HG03521 (cell line): ENCODE results near the gene PKLR.
A peak's percentile ranks its signal among the peaks of the same experiment; 100 is the strongest.
"Not testable (repeated sequence)": the region's sequence is repeated elsewhere in the genome, so short reads cannot be mapped to it uniquely, and the experiment has no call there.

Source experiments
- ATAC-seq: cut with Tn5 transposase; IDR thresholded peaks from one replicate; pipeline ENCODE4 v1.9.1; 2021; ENCODE audit warnings: mild to moderate bottlenecking, moderate library complexity; ENCODE audit not compliant: unreplicated experiment

Gene PKLR

DNA sequence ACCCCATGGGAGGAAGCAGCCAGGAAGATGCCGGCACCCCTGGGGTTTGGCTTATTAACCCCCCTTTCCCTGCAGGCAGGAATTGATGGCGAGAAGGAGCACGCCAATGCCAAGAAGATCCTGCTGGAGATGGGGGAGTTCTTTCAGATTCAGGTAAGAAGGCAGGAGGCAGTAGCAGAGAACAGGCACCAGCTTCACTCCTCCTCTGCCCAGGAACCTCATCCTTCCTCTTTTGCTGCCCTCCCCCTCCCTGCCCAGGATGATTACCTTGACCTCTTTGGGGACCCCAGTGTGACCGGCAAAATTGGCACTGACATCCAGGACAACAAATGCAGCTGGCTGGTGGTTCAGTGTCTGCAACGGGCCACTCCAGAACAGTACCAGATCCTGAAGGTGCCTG lies 18.3 kb upstream of the PKLR start:
- no peak for ATAC-seq

DNA sequence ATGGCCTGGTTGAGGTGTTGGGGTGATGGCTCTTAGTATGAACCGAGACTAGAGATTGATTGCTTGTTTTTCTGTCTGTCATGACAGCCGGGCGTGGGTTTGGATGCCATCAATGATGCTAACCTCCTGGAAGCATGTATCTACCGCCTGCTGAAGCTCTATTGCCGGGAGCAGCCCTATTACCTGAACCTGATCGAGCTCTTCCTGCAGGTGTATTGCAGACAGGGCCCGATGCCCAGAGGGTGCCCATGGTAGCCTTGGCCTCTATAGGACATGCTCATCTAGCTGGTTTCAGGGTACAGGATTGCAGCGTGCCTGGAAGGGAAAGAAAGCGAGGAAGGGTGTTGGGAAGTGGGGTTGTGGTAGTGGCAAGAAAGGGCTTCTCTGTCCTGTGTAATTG lies 16.8 kb upstream of the PKLR start:
- ATAC-seq, result no peak

DNA sequence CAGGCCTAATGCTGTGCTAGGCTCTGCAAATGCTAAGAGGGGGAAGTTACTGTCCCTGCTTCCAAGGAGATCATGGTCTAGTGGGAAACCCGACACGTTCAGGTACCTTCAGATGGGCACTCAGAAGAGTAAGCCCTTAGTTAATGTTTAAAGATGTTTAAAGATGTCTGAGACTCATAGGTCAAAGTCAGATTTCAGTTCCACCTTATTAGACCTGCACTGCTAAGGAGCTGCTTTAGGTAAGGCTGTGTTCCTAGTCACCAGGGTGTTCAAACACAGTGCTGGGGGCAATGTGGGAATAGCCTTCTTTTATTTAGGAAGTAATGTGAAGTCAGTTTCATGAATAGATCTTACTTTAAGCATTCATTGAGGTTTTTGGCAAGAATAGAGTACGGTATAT lies 15.7 kb upstream of the PKLR start:
- no peak for ATAC-seq

DNA sequence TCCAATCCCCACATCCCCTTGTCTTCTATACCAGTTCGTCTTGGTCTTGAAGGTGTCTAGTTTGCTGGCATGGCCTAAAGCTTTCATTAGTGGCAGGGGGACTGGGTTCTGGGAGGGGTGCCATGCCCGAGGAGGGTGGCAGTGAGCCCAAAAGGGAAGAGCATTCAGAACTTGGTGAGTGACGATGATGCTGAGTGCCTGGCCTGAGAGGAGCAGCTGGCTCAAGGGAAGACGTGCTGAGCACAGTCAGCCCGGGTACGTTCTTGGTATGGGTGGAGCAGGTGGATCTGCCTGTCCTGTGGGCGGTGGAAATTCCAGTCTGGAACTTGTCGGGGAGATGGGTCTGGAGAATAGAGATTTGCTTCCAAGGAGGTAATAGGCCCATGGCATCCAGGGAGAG lies 12.0 kb upstream of the PKLR start:
- no peak for ATAC-seq

DNA sequence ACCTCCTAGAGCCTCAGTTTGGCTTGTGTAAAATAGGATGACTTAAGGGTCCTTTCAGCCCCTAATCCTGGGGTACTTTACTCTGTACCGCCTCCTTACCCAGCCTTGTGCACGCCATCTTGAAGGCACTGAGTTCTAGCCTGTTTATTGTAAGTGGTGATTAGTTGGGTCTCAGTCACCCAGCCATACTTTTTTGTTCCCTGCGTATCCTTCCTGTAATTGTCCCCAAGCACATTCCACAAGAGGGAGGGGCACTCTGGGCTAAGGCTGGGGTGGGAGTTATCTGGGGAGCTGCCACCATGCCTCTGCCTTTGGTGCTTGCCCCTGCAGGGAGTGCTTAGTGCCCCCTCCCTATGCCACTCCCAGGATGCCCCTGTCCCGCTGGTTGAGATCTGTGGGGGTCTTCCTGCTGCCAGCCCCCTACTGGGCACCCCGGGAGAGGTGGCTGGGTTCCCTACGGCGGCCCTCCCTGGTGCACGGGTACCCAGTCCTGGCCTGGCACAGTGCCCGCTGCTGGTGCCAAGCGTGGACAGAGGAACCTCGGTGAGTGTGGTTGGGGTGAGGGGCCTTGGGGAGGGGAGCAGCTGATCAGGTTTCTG lies 8.3 kb upstream of the PKLR start:
- ATAC-seq, result no peak

DNA sequence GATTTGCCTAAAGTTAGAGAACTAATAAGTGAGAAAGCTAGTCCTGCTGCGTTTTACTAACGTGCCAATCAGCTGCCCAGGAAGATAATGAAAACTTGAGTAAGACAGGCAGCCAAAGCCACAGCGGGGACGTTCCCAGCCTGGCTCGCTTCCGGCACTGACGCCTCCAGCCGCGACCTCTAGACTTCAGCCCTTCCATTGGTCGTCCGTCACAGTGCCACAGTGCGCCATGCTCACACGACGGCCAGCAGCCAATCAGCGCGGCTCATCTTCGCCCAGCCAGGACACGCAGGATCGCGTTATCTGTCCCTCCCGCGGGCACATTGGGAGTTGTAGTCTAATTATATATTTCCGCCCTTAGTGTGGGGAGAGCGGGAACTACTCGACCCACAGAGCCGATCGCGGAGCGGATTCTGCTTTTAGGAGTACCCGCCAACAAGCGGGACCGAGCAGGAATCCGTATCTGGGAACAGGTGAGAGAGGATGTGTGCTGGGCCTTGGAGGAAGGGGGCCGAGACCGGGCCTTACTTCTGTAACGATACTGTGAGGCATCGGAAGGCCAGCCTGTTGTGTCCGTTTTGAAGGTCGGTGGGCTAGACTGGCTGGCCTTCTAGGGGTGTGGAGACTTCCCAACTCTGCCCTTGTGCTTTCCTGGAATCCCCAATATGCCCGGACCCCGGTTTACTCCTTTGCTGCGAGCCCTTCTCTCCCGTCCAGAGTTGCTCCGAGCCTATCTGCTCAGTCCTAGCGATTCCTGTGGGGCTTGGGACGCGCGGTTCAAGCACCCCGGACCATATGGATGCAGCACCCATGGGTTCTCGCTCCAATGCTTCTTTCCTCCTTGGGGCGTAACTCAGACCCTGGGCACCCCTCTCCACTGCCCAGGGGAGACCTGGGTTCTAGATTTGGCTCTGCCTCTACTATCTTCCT lies 7.5 kb upstream of the PKLR start, which contains the start of gene FDPS:
FDPS (plus strand) TSS at position 374 of the 930 bp plus-strand sequence. CDS start 924 bp downstream, outside the sequence.
- peak; percentile 96 for ATAC-seq

DNA sequence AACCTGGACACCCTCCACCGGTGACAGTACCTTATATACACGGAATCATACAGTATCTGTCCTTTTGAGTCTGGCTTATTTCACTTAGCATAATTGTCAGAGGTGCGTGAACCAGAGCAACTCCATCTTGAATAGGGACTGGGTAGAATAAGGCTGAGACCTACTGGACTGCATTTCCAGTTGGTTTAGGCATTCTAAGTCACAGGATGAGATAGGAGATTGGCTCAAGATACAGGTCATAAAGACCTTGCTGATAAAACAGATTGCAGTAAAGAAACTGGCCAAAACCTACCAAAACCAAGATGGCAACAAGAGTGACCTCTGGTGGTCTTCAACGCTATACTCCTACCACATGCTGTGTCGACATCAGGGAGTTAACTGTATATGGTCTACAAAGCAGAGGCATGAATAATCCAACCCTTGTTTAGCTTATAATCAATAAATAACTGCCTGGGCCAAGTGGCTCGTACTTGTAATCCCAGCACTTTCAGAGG lies 6.1 kb upstream of the PKLR start:
- ATAC-seq, result no peak

DNA sequence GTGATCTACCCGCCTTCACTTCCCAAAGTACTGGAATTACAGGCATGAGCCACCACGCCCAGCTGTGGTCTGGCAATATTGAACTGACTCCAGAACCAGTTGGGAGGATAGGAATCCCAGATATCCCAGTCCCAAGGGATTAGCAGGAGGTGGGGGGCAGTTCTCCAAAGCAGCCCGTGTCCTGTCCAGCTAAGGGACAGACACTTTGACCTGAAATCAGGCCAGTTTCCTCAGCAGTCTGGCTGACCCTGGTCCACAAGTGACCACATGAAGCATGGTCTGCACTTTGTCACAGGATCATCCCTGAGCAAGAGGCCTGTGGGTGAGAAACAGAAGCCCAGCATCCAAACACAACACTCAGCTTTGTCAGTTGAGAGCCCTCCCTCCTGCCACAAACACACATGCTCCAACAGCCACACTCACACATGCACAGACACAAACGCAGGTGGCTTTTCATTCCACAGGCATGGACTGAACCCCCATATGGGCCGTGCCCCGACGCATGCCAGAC lies 4.7 kb upstream of the PKLR start:
- no peak for ATAC-seq

DNA sequence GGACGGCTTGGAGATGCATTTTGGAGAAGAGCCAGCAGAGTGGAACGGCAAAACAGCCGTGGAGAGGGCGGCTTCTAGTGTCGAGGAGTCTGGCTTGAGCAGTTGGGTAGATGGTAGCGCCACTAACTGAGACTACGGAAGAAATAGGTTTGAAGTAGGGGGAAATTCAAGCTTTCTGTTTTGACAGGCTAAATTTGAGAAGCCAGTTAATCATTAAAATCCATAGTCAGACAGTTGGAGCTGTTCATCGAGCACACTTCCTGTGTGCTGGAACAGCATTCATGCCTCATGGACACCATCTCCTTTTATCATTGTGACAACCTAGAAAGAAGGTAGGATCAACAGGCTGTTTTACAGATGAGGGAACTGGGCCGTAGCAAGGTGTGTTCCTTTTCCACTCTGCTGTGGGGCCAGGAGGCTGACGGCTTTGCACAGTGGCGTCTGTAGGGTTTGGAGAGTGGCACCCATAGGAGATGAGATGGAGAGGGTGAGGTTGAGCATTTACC lies 3.4 kb upstream of the PKLR start:
- no peak for ATAC-seq

DNA sequence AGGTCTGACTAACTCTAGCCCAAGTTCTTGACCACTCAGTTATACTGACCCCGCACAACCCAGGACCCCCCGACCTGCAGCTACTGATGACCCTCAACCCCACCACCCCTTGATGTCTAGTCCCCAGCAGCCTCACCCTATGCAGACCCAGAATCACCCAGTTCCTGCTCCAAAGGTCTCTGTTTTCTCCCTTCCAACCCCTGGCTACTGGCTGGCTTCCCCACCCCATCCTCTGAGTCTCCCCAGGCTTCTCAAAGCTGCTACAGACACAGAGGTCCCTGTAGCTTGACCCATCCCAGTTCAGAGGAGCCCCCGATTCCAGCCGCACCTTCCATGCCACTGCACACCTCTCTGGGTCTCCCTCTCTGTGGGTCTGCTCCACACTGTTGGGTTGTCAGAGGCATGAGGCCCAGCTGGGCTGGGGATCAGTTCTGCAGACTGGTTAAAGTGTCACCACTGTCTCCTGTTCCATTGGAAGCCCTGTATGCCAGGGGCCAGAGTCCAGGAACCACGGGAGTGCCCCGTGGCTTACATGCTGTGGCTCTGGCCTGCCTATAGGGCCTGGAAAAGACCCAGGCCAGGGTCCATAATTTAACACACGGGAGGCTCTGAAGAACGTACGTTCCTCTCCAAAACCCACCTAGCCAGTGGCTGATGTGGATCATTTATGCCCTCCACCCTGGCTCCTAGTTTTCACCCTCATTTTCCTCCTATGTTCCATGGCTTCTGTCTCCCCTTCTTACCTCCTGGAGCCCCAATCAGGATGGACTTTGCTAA lies 497 bp downstream of the PKLR start:
- no peak for ATAC-seq

DNA sequence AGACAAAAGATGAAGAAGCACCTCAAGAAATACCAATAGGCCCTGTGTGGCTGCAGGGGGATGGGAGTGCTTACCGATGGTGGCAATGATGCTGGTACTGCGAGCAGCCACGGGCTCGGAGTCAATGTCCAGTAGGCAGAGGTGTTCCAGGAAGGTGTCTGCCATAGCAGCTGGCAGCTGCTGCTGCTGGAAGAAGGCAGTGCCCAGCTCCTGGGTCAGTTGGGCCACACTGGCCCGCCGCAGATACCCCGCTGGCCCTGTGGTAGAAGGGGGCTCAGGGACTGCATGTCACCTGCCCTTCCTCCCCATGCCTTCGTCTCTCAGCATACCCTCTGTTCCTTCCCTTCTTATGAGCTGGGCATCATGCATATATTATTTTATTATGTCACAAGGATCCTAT lies 1.2 kb downstream of the PKLR start:
- no peak for ATAC-seq

DNA sequence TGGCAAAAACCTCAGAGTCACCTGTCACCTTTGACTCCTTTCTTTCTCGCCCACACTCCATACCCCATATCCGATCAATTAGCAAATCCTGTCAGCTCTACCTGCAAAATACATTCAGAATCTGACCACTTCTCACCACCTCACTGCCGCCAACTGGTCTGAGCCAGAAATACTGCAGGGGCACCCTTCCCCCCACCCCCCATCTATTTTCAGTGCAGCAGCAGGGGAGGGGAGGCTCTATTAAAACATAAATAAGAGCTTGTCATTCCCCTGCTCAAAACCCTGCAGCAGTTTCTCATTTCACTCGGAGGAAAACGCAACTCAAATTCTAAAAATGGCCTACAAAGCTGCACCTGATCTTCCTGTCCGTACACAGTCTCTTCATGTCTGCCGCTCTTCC lies 3.9 kb downstream of the PKLR start:
- ATAC-seq, result no peak

DNA sequence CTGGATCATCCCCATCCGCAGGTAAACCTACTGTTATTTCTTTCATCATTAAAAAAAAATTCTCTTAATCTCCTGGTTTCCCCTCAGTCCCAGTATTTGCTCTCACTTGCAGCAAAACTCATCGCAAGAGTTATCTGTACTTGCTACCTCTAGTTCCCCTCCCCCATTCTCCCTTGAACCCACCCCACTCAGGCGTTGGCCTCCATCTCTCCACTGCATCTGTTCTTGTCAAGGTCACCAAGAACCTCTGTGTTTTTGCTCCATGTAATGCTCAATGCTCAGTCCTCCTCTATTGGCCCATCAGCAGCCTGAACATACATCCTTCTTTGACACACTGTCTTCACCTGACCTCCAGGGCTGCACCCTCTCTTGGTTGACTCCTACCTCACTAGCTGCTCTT lies 4.6 kb downstream of the PKLR start:
- ATAC-seq, result no peak

DNA sequence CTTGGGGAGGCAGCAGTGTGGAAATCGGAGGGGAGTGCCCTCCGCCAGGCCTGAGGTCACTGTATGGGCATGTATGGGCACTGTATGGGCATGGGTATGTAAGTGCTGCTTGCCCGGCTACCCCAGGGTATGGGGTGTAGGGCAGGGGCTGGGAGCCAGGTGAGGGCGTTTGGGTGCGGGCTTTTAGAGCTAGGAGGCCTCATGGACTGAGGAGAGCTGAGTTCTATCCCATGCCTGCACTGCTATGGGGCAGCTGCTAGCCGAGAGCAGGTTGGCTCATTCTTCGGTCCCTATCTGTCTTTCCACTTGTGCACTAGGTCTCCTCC lies 5.3 kb downstream of the PKLR start:
- no peak for ATAC-seq

DNA sequence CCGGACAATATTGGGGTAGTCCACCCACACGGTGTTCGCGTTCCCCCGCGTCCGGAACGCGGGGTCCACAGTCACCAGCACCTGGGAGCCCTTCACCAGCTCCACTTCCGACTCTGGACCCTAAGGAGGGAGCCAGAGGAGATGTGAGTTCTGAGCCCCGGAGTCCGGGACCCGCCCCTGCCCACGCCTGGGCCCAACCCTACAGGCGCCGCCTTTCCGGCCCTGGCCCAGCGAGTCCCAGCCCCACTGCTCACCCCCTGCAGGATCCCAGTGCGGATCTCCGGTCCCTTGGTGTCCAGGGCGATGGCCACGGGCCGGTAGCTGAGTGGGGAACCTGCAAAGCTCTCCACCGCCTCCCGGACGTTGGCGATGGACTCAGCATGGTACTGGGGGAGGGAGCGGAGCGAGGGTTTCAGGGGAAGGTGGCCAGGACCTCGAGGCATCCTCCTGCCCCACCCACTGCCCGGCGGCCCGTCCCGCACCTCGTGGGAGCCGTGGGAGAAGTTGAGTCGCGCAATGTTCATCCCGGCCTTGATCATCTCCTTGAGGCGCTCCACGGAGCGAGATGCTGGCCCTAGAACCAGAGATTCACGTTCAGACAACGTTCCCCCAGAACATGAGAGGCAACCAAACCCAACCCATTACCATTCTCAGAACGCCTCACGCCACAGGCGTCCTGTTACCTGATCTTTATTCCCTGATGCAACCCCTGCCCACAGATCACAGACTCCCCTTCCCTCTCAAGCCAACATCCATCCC lies 5.9 kb downstream of the PKLR start:
- no peak for ATAC-seq

DNA sequence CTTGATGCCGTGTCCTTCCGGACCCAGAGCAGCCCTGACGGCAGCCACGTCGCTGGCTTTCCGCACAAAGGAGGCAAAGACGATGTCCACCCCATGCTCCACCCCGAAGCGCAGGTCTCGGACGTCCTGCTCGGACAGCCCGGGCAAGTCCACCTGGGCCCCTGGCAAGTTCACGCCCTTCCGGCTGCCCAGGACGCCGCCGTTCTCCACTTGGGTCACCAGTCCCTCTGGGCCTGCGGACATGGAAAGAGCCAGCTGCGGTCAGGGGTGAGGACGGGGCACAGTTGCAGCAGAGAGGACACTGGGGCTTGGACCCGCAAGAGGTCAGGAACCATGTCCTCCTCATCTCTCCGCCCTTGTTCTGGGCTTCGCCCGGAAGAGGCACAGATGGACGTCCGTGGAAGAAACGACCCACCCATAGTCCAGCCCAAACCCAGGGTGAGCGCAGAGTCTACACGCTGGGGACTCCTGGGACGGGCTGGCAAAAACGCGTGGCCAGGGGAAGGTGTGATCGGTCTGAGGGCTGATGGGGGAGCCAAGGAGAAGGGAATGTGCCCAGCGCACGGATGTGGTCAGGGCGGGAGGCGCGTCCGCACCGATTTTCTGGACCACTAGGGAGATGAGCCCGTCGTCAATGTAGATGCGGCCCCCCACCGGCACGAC lies 6.6 kb downstream of the PKLR start:
- no peak for ATAC-seq

DNA sequence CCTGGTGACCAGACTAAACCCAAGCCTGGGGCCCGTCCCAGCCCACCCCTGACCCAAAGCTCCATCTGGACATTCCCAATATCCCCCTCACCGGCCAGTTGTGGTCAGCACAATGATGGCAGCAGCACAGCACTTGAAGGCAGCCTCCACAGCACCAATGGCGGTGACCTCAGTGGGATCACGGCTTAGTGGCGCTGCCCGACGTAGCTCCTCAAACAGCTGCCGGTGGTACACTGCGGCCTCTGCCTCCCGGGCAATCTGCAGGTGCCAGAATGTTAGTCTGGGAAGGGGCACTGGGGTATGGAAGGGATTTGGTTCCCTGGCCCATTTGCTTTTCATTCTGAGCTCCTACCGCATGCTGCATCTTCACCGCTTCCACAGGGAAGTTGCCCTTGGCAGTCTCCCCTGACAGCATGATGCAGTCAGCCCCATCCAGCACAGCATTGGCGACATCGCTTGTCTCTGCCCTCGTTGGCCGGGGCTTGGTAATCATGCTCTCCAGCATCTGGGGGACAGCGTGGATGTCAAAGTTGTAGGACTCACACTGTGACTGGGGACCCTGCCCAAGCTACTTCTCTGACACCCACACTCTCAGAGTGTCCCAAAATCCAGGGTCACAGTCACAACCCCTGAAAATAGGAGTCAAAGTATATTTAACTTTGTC lies 8.0 kb downstream of the PKLR start:
- no peak for ATAC-seq

DNA sequence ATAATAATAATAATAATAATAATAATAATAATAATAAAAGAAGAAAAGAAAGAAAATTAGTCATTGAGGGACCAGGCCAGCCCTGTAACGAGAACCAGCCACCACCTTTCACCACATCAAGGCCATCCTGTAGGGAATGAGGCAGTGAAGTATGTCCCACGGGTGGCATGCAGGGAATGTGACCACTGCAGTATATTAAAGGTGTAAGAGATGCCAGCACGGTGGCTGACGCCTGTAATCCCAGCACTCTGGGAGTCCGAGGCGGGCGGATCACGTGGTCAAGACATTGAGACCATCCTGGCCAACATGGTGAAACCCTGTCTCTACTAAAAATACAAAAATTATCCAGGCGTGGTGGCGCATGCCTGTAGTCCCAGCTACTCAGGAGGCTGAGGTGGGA lies 10.2 kb downstream of the PKLR start:
- not testable (repeated sequence) for ATAC-seq

DNA sequence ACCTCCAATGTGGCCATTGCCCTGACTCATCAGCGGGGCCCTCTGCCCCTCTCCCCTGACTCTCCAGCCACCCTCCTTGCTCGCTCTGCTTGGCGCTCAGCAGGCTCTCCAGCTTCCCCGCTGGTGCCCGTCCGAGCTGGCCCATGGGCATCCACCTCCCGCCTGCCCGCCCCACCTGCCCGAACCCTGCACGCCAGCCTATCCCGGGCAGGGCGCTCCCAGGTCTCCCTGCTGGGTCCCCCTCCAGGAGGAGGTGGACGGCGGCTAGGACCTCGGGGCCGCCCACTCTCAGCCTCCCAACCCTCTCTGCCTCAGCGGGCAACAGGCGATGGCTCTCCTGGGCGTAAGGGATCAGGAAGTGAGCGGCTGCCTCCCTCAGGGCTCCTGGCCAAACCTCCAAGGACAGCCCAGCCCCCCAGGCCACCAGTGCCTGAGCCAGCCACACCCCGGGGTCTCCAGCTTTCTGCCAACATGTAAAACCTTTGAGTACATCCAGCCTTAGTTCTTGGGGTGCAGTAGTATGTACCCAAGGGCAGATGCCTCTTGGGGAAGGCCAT lies 13.2 kb downstream of the PKLR start:
- no peak for ATAC-seq
